Non-pigmented ciliary epithelial cell (primary cell): ENCODE results near the gene NCAN.

Source experiments
- DNase-seq: peaks from one replicate; pipeline ENCODE4 v3.0.0-alpha.2; 2010; ENCODE audit warnings: low read depth

NCAN gene

GRCh38 chr19:19260417-19261214 lies 48.9 kb downstream of the NCAN start:
- no peak for DNase-seq

- DNase-seq, result no peak
Observed at GRCh38 chr19:19261350-19262189, 49.8 kb downstream of the NCAN start.

- no peak for DNase-seq
Observed at GRCh38 chr19:19262190-19263057, 50.7 kb downstream of the NCAN start.

DNA sequence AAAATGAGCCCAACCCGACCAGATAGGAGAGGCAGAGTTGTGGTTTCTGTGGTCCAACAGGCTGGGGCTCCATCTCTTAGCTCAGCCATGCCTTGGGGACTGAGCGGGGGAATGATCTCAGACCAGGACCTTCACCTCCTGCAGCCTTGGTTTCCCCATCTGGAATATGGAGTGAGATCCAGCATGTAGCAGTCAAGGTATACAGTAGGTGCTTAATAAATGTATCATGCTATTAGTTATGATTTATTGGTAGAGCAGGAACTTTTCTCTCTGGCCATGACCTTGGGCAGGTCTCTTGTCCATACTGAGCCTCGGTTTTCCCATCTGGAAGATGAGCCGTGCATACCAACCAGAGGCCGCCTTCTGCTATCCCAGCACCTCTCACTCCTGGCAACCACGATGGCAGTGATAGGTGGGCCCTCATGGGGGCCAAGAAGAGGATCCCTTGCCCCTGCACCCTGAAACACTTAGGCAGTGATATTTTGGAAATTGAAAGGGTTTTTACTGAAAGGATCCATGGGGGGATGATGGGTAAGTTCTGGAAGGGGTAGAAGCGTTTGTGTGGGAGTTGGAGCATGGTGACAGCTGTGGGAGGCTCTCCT lies 52.2 kb downstream of the NCAN start:
- no peak for DNase-seq

GRCh38 chr19:19267305-19267704 lies 55.5 kb downstream of the NCAN start:
- DNase-seq, result no peak

- no peak for DNase-seq
Observed at GRCh38 chr19:19268453-19269385, 57.0 kb downstream of the NCAN start.

- no peak for DNase-seq
Observed at GRCh38 chr19:19269952-19270694, 58.4 kb downstream of the NCAN start.

DNA sequence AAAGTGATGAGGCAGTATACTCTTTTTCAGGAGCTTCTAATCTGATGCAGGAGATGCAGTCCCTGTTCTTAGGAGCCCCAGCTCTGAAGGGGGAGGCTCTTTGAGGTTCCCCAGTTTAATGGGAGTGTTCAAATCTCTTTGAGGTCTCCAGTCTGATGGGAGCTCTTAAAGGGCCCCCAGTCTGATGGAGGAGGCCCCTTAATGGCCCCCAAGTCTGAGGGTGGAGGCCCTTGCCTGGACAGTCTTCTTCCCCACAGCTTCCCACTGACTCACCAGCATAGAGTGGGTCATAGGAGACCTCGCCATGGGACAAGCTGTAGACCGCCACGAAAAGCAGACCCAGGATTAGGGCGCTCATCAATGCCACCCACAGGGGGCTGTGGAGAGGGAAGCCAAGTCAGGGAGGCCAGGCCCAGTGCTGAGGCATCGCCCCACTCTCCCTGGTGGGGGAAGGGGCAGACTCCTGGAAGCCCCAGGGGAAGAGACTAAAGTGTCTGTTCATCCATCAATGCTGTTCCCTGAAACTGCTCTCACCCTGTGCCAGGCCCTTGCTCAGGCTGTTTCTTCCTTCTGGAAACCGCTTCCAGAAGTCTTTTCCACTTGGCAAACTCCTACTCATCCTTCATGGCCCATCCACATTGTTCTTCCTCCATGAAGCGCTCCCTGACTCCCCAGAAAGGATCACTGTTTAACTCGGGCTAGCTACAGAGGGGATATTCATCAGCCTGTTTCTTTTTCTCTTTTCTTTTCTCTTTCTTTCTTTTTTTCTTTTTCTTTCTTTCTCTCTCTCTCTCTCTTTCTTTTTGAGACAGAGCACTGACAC lies 59.2 kb downstream of the NCAN start:
- no peak for DNase-seq

- no peak for DNase-seq
Observed at GRCh38 chr19:19271828-19272599, 60.3 kb downstream of the NCAN start.

GRCh38 chr19:19274146-19274545 lies 62.4 kb downstream of the NCAN start:
- no peak for DNase-seq

- DNase-seq, result no peak
Observed at GRCh38 chr19:19274716-19275565, 63.2 kb downstream of the NCAN start.

- DNase-seq, result peak; percentile 79
Observed at GRCh38 chr19:19276386-19276785, 64.6 kb downstream of the NCAN start.

DNA sequence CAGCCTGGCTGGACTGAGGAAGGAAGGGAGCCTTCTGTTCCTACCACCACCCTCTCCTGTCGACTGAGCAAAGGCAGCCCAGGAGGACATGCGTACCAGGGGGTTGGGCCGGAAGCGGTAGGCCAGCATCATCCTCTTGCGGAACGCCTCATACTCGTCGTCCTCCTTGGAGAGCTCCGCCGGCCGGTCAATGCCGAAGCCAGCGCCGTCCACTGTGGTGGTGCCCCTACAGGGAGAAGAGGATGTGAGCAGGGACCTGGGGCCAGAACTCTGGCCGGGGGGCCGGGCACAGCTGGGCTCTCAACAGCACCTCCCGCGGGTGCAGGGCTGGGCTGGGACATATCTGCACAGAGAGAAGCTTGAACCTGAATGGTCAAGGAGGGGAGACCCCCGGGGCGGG lies 65.1 kb downstream of the NCAN start:
- no peak for DNase-seq

GRCh38 chr19:19278315-19278714 lies 66.6 kb downstream of the NCAN start:
- DNase-seq, result no peak

GRCh38 chr19:19279062-19279612 lies 67.4 kb downstream of the NCAN start:
- no peak for DNase-seq

- no peak for DNase-seq
Observed at GRCh38 chr19:19279853-19280252, 68.1 kb downstream of the NCAN start.

DNA sequence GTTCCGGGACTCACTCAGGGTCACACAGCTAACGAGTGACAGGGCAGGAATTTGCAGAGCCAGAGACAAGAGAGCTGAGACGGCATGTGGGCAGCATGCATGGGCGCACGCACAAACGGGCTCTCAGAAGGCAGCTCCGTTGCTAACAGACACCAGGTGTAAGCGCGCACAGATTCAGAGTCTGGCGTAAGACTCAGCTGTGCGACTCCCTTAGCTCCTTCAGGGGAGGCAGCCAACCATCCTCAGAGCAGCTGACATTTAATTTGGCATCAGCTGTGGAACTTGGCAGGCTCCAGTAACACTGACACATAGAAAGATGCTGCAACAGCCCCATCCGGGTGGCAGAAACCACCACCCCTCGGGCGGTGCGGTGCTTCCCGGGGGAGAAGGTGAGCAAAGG lies 68.8 kb downstream of the NCAN start:
- no peak for DNase-seq
